ENCODE data around the gene VGF. TPM values are rescaled to one million over a fixed set of nuclear protein-coding genes. Genes with fewer than 3 reads are reported as not detected.

The VGF gene
- total and polyA plus RNA-seq, 12 donors = 0.97 to 14.3 (median 4.6) TPM; not detected in 3

Small RNAs within 50 kb of the gene (microRNA-seq; reads per million reads assigned to microRNA genes)
- gene MIR4653 = 0 reads per million in 3 donors

Small RNAs within 50 kb of the gene (small RNA-seq; reads per million reads assigned to genes)
- gene MIR4653 = 0 to 0.25 reads per million in 2 donors

Other genes with a start within 250 kb of the VGF start
- under 1 TPM in 3 of 9 donors, not detected in 6; 0.04 to 0.91 (median 0.38) TPM for gene MUC3A, start 216.0 kb downstream of the VGF start, total RNA-seq
- under 1 TPM; 0.05 to 0.17 (median 0.16) TPM for gene MUC3A, start 216.0 kb downstream of the VGF start, polyA plus RNA-seq
- 1 to 10 TPM in 1 of 9 donors, under 1 TPM in 4, not detected in 4; 0.07 to 1.2 (median 0.55) TPM for gene MUC12, start 196.0 kb downstream of the VGF start, total RNA-seq
- gene MUC12, start 196.0 kb downstream of the VGF start, polyA plus RNA-seq = 1 to 10 TPM in 2 of 3 donors, under 1 TPM in 1; 0.44 to 3.3 (median 3.0) TPM
- gene MUC17, start 145.5 kb downstream of the VGF start, total RNA-seq = not detected
- not detected for gene MUC17, start 145.5 kb downstream of the VGF start, polyA plus RNA-seq
- gene TRIM56, start 80.1 kb downstream of the VGF start, total RNA-seq = 10 to 100 TPM; 10.6 to 57.3 (median 29.5) TPM
- gene TRIM56, start 80.1 kb downstream of the VGF start, polyA plus RNA-seq = 10 to 100 TPM in 2 of 3 donors, 1 to 10 TPM in 1; 8.3 to 24.1 (median 16.3) TPM
- gene SERPINE1, start 38.5 kb downstream of the VGF start, total RNA-seq = 100 to 1,000 TPM in 1 of 9 donors, 10 to 100 TPM in 6, 1 to 10 TPM in 2; 4.8 to 118 (median 18.8) TPM
- gene SERPINE1, start 38.5 kb downstream of the VGF start, polyA plus RNA-seq = 10 to 100 TPM in 2 of 3 donors, 1 to 10 TPM in 1; 9.1 to 23.1 (median 23.0) TPM
- 100 to 1,000 TPM in 1 of 9 donors, 10 to 100 TPM in 8; 26.9 to 190 (median 45.8) TPM for gene AP1S1, start 11.1 kb downstream of the VGF start, total RNA-seq
- gene AP1S1, start 11.1 kb downstream of the VGF start, polyA plus RNA-seq = 10 to 100 TPM; 20.4 to 35.4 (median 30.0) TPM
- under 1 TPM in 1 of 9 donors, not detected in 8; 0.14 TPM for gene NAT16, start 14.7 kb upstream of the VGF start, total RNA-seq
- not detected for gene NAT16, start 14.7 kb upstream of the VGF start, polyA plus RNA-seq
- gene MOGAT3, start 35.5 kb upstream of the VGF start, total RNA-seq = not detected
- gene MOGAT3, start 35.5 kb upstream of the VGF start, polyA plus RNA-seq = not detected
- gene PLOD3, start 52.0 kb upstream of the VGF start, total RNA-seq = 10 to 100 TPM; 24.1 to 62.2 (median 50.8) TPM
- gene PLOD3, start 52.0 kb upstream of the VGF start, polyA plus RNA-seq = 10 to 100 TPM; 35.4 to 59.8 (median 54.4) TPM
- 100 to 1,000 TPM in 4 of 9 donors, 10 to 100 TPM in 5; 69.0 to 142 (median 95.7) TPM for gene ZNHIT1, start 52.6 kb upstream of the VGF start, total RNA-seq
- gene ZNHIT1, start 52.6 kb upstream of the VGF start, polyA plus RNA-seq = 100 to 1,000 TPM in 2 of 3 donors, 10 to 100 TPM in 1; 34.7 to 228 (median 177) TPM
- 1 to 10 TPM; 2.0 to 7.8 (median 3.6) TPM for gene CLDN15, start 72.2 kb upstream of the VGF start, total RNA-seq
- 10 to 100 TPM in 1 of 3 donors, 1 to 10 TPM in 1, under 1 TPM in 1; 0.70 to 10.9 (median 6.5) TPM for gene CLDN15, start 72.2 kb upstream of the VGF start, polyA plus RNA-seq
- 100 to 1,000 TPM; 216 to 439 (median 287) TPM for gene FIS1, start 79.5 kb upstream of the VGF start, total RNA-seq
- 100 to 1,000 TPM; 158 to 230 (median 168) TPM for gene FIS1, start 79.5 kb upstream of the VGF start, polyA plus RNA-seq
- gene IFT22, start 156.2 kb upstream of the VGF start, total RNA-seq = 10 to 100 TPM; 22.5 to 72.2 (median 34.7) TPM
- 10 to 100 TPM; 14.7 to 40.9 (median 22.5) TPM for gene IFT22, start 156.2 kb upstream of the VGF start, polyA plus RNA-seq
- 10 to 100 TPM in 2 of 9 donors, 1 to 10 TPM in 7; 1.8 to 18.8 (median 5.0) TPM for gene COL26A1, start 197.3 kb upstream of the VGF start, total RNA-seq
- gene COL26A1, start 197.3 kb upstream of the VGF start, polyA plus RNA-seq = 10 to 100 TPM in 1 of 3 donors, 1 to 10 TPM in 1, under 1 TPM in 1; 0.64 to 15.0 (median 3.4) TPM